OCI-LY7 (cell line): ENCODE measurements around the gene TRPM2.

ENCODE experiments used
- CTCF ChIP-seq: fragments of 200-600 bp; sonication (generic); conservative IDR thresholded peaks from 2 replicates; pipeline ENCODE4 v1.5.1; 2014; ENCODE audit warnings: mild to moderate bottlenecking, antibody characterized with exemption, low read length, moderate library complexity, mixed read lengths
- EZH2phosphoT487 ChIP-seq: fragments of 200-600 bp; sonication (generic); IDR thresholded peaks from 2 replicates; pipeline ENCODE4 v1.6.1; 2018; ENCODE audit warnings: low read depth, borderline replicate concordance, mild to moderate bottlenecking, mixed run types, antibody characterized with exemption, low read length, moderate library complexity, mixed read lengths

- TF ChIP-seq EZH2phosphoT487 (no peak), CTCF (no peak)
Observed at GRCh38 chr21:44392916-44393315, 39.5 kb downstream of the TRPM2 start.
